Right cardiac atrium (tissue), 5 donors: ENCODE data around the gene DMBT1. TPM values are rescaled to one million over a fixed set of nuclear protein-coding genes. Genes with fewer than 3 reads are reported as not detected.

ENCODE experiments used
- polyA plus RNA-seq: library from polyadenylated mRNA; stranded (reverse); fragments of 200-250 nt; gene quantifications from one replicate; pipeline ENCODE4 v1.2.3, GENCODE V29; 2013
- total RNA-seq, 4 donors: library from RNA; stranded (reverse); fragmentation: NEBNext Ultra II Directional; extraction: Animal tissue kit (Norgen Biotek cat#: 25700); gene quantifications; one replicate each; pipeline ENCODE4 v1.2.1, GENCODE V29; 2021
- donor health status: healthy with polysubstance abuse.
- donor health status: DM: no; HTN: yes; CAD: no.
- donor health status: DM: no; HTN: no; CAD: no.
- donor health status: DM: no; HTN: yes; CAD: no; lungs with severe emphysema.
- donor health status: DM: yes; HTN: yes; CAD: no.

The DMBT1 gene
- total and polyA plus RNA-seq, 5 donors = 0.06 to 0.17 (median 0.09) TPM

Other genes starting within 250 kb of the DMBT1 start
- gene PLEKHA1, start 186.0 kb upstream of the DMBT1 start, total RNA-seq = 10 to 100 TPM; 35.8 to 42.8 (median 39.6) TPM
- gene PLEKHA1, start 186.0 kb upstream of the DMBT1 start, polyA plus RNA-seq = 15.7 TPM
- not detected for gene ARMS2, start 106.1 kb upstream of the DMBT1 start, total RNA-seq
- not detected for gene ARMS2, start 106.1 kb upstream of the DMBT1 start, polyA plus RNA-seq
- gene HTRA1, start 99.2 kb upstream of the DMBT1 start, total RNA-seq = 10 to 100 TPM; 40.5 to 49.7 (median 42.9) TPM
- 46.1 TPM for gene HTRA1, start 99.2 kb upstream of the DMBT1 start, polyA plus RNA-seq
- not detected for gene C10orf120, start 139.1 kb downstream of the DMBT1 start, total RNA-seq
- gene C10orf120, start 139.1 kb downstream of the DMBT1 start, polyA plus RNA-seq = not detected